Measurements from ENCODE around the gene ZFP92. TPM values are rescaled to one million over a fixed set of nuclear protein-coding genes. Genes with fewer than 3 reads are reported as not detected.
A peak's percentile ranks its signal among the peaks of the same experiment; 100 is the strongest.
"Not testable (repeated sequence)": the region's sequence is repeated elsewhere in the genome, so short reads cannot be mapped to it uniquely, and the experiment has no call there.

ZFP92 gene
- total RNA-seq, 2 donors from 2014 or later, result 2.2 to 2.4 TPM

DNA sequence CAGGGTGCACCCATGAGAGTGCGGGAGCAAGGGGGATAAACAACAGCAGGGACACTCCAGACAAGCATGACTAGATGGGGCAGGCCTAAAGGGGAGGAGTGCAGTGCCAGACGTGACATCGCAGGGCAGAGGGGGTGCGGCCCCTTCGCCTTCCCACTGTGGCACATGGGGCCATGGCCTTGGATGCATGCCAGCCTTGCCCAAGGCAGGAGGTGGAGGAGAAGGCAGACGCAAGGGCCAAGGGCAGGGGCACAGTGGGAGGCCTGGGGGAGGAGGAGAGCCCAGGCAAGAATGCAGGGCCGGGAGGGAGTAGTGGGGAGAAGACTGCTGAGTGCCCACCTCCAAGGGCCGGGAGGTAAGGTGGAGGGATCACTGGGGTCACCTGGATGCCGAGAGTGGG is 31.8 kb upstream of the ZFP92 start:
- no peaks in the 10 kb centered on the region for H3K4me1 Mint-ChIP-seq (ENCODE audit: low read depth)
- no peaks in the 10 kb centered on the region for H3K36me3 Mint-ChIP-seq (ENCODE audit: insufficient read depth in 2 of 2)
- no peak overlapping the region for H3K4me3 Mint-ChIP-seq
- ATAC-seq (replicated peaks in 1 of 2) (no peak), DNase-seq (no peak)
- H3K27ac Mint-ChIP-seq, result no peak overlapping the region
- H3K27me3 Mint-ChIP-seq (ENCODE audit: low read depth), result peaks cover 9% of the 10 kb centered on the region
- H3K9me3 Mint-ChIP-seq, result no peaks in the 10 kb centered on the region

- H3K9me3 Mint-ChIP-seq, result no peaks in the 10 kb centered on the region
- H3K4me3 Mint-ChIP-seq, result no peak overlapping the region
- H3K27me3 Mint-ChIP-seq (ENCODE audit: low read depth), result peaks cover 8% of the 10 kb centered on the region
- H3K4me1 Mint-ChIP-seq (ENCODE audit: low read depth), result no peaks in the 10 kb centered on the region
- no peak for DNase-seq
- H3K27ac Mint-ChIP-seq, result no peak overlapping the region
- ATAC-seq (replicated peaks in 1 of 2), result no peak
- no peaks in the 10 kb centered on the region for H3K36me3 Mint-ChIP-seq (ENCODE audit: insufficient read depth in 2 of 2)
Observed at GRCh38 chrX:153379971-153380581, 31.2 kb upstream of the ZFP92 start.

DNA sequence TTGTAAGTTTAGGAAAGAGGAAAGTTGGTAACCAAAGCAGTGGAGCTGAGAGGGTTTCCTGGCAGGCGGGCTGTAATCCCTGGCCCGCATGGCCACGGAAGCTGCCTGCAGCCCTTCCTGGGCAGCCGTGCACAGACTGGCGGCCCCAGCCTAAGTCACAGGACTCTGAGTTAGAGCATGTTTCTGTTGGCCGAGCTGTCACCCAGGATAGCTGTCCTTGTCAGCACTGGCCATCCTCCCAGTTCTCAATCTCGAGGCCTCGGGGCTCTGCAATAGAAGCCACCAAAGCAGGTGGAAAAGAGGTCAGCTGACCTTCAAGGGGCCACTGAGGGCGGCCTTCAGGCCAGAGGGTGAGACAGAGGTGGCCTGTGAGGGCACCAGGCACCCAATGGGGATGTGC is 30.6 kb upstream of the ZFP92 start:
- Mint-ChIP-seq H3K4me3 (no peak overlapping the region), H3K9me3 (no peaks in the 10 kb centered on the region), H3K36me3 (ENCODE audit: insufficient read depth in 2 of 2) (no peaks in the 10 kb centered on the region), H3K27ac (no peak overlapping the region), H3K4me1 (ENCODE audit: low read depth) (no peaks in the 10 kb centered on the region), H3K27me3 (ENCODE audit: low read depth) (peaks cover 2% of the 10 kb centered on the region)
- ATAC-seq (replicated peaks in 1 of 2) (no peak), DNase-seq (no peak)

GRCh38 chrX:153381684-153382532 is 29.4 kb upstream of the ZFP92 start:
- H3K4me3 Mint-ChIP-seq, result no peak overlapping the region
- H3K4me1 Mint-ChIP-seq (ENCODE audit: low read depth), result no peaks in the 10 kb centered on the region
- H3K27ac Mint-ChIP-seq, result no peak overlapping the region
- peaks cover 10% of the 10 kb centered on the region for H3K27me3 Mint-ChIP-seq (ENCODE audit: low read depth)
- H3K9me3 Mint-ChIP-seq, result no peaks in the 10 kb centered on the region
- H3K36me3 Mint-ChIP-seq (ENCODE audit: insufficient read depth in 2 of 2), result no peaks in the 10 kb centered on the region
- DNase-seq (peak; percentile 18 to 31), ATAC-seq (replicated peaks in 1 of 2) (peak; percentile 67 to 86)

- H3K4me1 Mint-ChIP-seq (ENCODE audit: low read depth), result no peaks in the 10 kb centered on the region
- H3K9me3 Mint-ChIP-seq, result no peaks in the 10 kb centered on the region
- ATAC-seq (replicated peaks in 1 of 2) (no peak), DNase-seq (no peak)
- H3K27me3 Mint-ChIP-seq (ENCODE audit: low read depth), result peaks cover 13% of the 10 kb centered on the region
- H3K4me3 Mint-ChIP-seq, result no peak overlapping the region
- no peaks in the 10 kb centered on the region for H3K36me3 Mint-ChIP-seq (ENCODE audit: insufficient read depth in 2 of 2)
- H3K27ac Mint-ChIP-seq, result no peak overlapping the region
Observed at GRCh38 chrX:153382563-153383482, 28.4 kb upstream of the ZFP92 start.

- H3K4me3 Mint-ChIP-seq, result no peak overlapping the region
- no peaks in the 10 kb centered on the region for H3K4me1 Mint-ChIP-seq (ENCODE audit: low read depth)
- ATAC-seq (replicated peaks in 1 of 2) (no peak), DNase-seq (no peak)
- peaks cover 13% of the 10 kb centered on the region for H3K27me3 Mint-ChIP-seq (ENCODE audit: low read depth)
- H3K27ac Mint-ChIP-seq, result no peak overlapping the region
- H3K9me3 Mint-ChIP-seq, result no peaks in the 10 kb centered on the region
- H3K36me3 Mint-ChIP-seq (ENCODE audit: insufficient read depth in 2 of 2), result no peaks in the 10 kb centered on the region
Observed at GRCh38 chrX:153384390-153384789, 26.9 kb upstream of the ZFP92 start.

DNA sequence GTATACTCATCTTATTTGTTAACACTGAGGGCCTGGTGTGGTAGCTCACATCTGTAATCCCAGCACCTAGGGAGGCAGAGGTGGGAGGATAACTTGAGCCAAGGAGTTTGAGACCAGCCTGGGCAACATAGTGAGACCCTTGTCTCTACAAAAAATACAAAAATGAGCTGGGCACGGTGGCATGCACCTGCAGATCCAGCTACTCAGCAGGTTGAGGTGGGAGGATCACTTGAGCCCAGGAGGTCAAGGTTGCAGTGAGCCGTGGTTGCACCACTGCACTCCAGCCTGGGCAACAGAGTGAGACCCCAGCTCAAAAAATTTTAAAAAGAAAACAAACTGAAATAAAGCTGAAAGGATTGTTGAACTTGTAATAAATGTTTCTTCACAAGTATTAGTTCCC is 26.3 kb upstream of the ZFP92 start:
- H3K4me1 Mint-ChIP-seq (ENCODE audit: low read depth); DNase-seq; ATAC-seq (replicated peaks in 1 of 2); H3K27ac Mint-ChIP-seq; H3K4me3 Mint-ChIP-seq; H3K36me3 Mint-ChIP-seq (ENCODE audit: insufficient read depth in 2 of 2); H3K9me3 Mint-ChIP-seq: not testable (repeated sequence)
- peaks cover 13% of the 10 kb centered on the region for H3K27me3 Mint-ChIP-seq (ENCODE audit: low read depth)

DNA sequence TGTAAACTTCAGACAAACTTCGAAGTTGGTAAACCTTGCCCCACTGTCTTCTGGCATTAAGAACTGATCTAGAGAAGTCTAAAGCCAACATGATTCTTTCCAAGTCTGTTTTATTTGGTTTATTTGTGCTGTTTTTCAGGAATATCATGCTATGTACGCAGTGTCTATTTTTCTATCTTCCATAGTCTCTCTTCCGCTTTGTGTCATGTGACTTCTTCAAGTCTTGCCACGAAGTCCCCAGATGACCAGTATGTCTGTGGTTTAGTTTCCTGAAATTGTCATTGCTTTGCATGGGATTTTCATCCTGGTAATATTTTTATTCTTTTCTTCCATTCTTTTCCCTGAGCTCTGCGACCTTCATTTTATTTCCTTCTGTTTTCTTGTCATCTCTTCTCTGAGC is 25.2 kb upstream of the ZFP92 start:
- Mint-ChIP-seq H3K27ac (no peak overlapping the region), H3K36me3 (ENCODE audit: insufficient read depth in 2 of 2) (no peaks in the 10 kb centered on the region), H3K27me3 (ENCODE audit: low read depth) (peaks cover 13% of the 10 kb centered on the region), H3K9me3 (no peaks in the 10 kb centered on the region), H3K4me1 (ENCODE audit: low read depth) (no peaks in the 10 kb centered on the region), H3K4me3 (no peak overlapping the region)
- ATAC-seq (replicated peaks in 1 of 2) (no peak), DNase-seq (no peak)

- no peak for DNase-seq
- no peaks in the 10 kb centered on the region for H3K4me1 Mint-ChIP-seq (ENCODE audit: low read depth)
- no peaks in the 10 kb centered on the region for H3K9me3 Mint-ChIP-seq
- no peak overlapping the region for H3K4me3 Mint-ChIP-seq
- H3K27me3 Mint-ChIP-seq (ENCODE audit: low read depth), result peaks cover 13% of the 10 kb centered on the region
- no peak for ATAC-seq (replicated peaks in 1 of 2)
- H3K36me3 Mint-ChIP-seq (ENCODE audit: insufficient read depth in 2 of 2), result no peaks in the 10 kb centered on the region
- no peak overlapping the region for H3K27ac Mint-ChIP-seq
Observed at GRCh38 chrX:153387345-153387744, 23.9 kb upstream of the ZFP92 start.

DNA sequence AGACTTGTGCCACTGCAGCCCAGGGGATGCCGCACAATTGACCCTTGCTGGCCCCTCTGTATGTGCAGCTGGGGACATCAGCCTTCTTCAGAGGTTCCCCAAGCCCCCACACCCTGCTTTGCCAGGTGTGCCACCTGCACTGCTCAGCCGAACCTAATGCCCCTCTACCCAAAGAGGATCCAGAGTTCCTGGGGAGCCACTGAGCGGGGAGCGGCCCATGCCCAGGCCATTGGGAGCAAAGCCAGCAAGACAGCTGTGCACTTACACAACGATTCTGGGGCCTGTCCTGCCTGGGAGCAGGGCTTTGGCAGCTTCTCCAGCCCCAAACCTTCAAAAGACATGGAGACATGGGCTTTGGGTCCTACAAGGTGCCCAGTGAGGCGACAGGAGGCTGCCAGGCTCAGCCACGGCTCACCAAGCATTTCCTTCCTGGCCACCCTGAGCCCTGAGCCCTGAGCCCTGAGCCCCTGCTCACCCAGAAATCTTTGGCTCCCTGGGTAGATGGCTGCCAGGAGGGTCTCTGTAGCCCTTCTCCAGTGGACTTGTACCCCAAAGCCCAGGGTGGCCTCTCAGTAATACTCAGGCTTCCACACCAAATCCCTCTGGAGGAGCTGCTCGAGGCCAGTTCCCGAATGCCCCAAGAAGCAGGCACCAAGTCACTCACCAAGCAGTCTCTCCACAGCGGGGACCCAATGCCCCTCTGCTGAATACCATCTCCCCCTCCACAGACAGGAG is 23.1 kb upstream of the ZFP92 start:
- Mint-ChIP-seq H3K27me3 (ENCODE audit: low read depth) (peaks cover 13% of the 10 kb centered on the region), H3K4me3 (no peak overlapping the region), H3K36me3 (ENCODE audit: insufficient read depth in 2 of 2) (no peaks in the 10 kb centered on the region), H3K9me3 (no peaks in the 10 kb centered on the region), H3K27ac (no peak overlapping the region), H3K4me1 (ENCODE audit: low read depth) (no peaks in the 10 kb centered on the region)
- no peak for ATAC-seq (replicated peaks in 1 of 2)
- no peak for DNase-seq

GRCh38 chrX:153388722-153389459 is 22.4 kb upstream of the ZFP92 start:
- Mint-ChIP-seq H3K27ac (no peak overlapping the region), H3K36me3 (ENCODE audit: insufficient read depth in 2 of 2) (no peaks in the 10 kb centered on the region), H3K4me1 (ENCODE audit: low read depth) (no peaks in the 10 kb centered on the region), H3K9me3 (no peaks in the 10 kb centered on the region), H3K27me3 (ENCODE audit: low read depth) (peaks cover 13% of the 10 kb centered on the region), H3K4me3 (no peak overlapping the region)
- ATAC-seq (replicated peaks in 1 of 2), result no peak
- no peak for DNase-seq

DNA sequence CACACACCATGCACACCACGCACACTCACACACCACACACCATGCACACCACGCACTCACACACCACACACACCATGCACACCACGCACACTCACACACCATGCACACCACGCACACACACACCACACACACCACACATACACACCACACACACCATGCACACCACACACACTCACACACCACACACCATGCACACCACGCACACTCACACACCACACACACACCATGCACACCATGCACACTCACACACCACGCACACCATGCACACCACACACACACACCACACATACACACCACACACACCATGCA is 21.9 kb upstream of the ZFP92 start:
- H3K9me3 Mint-ChIP-seq; H3K36me3 Mint-ChIP-seq (ENCODE audit: insufficient read depth in 2 of 2); ATAC-seq (replicated peaks in 1 of 2); H3K4me3 Mint-ChIP-seq; DNase-seq; H3K27ac Mint-ChIP-seq; H3K4me1 Mint-ChIP-seq (ENCODE audit: low read depth): not testable (repeated sequence)
- H3K27me3 Mint-ChIP-seq (ENCODE audit: low read depth), result peaks cover 13% of the 10 kb centered on the region

Data from activated T-cell treated with anti-CD3 and anti-CD28 coated beads, Interleukin-2, amount 50 U/mL, for 72 hours (primary cell).